Fibroblast of lung (primary cell): Measurements from ENCODE around the gene CDKAL1.

Source experiments
- EZH2 ChIP-seq: IDR thresholded peaks from 2 replicates; pipeline ENCODE4 v1.5.1; 2012; ENCODE audit warnings: low read length, control low read depth, mild to moderate bottlenecking; ENCODE audit errors: missing control alignments
- TF ChIP-seq, protein P1 (sequence below), 2 donors: IDR thresholded peaks in 1 of 2; conservative IDR thresholded peaks in 1 of 2; 1 replicate in 1 of 2; 2 replicates in 1 of 2; pipeline ENCODE4 v1.5.1; 2011 to 2012; ENCODE audit warnings: low read length in 2 of 2, control low read depth in 1 of 2, inconsistent platforms in 1 of 2, low read depth in 1 of 2, mild to moderate bottlenecking in 1 of 2

GRCh38 chr6:21095462-21095861, 561.2 kb downstream of the CDKAL1 start:
- TF ChIP-seq, protein P1, sequence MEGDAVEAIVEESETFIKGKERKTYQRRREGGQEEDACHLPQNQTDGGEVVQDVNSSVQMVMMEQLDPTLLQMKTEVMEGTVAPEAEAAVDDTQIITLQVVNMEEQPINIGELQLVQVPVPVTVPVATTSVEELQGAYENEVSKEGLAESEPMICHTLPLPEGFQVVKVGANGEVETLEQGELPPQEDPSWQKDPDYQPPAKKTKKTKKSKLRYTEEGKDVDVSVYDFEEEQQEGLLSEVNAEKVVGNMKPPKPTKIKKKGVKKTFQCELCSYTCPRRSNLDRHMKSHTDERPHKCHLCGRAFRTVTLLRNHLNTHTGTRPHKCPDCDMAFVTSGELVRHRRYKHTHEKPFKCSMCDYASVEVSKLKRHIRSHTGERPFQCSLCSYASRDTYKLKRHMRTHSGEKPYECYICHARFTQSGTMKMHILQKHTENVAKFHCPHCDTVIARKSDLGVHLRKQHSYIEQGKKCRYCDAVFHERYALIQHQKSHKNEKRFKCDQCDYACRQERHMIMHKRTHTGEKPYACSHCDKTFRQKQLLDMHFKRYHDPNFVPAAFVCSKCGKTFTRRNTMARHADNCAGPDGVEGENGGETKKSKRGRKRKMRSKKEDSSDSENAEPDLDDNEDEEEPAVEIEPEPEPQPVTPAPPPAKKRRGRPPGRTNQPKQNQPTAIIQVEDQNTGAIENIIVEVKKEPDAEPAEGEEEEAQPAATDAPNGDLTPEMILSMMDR (conservative IDR thresholded peaks at IDR 0.05 in 1 of 2, IDR thresholded peaks at IDR 0.05 in 1 of 2; ENCODE audit: low read depth in 1 of 2, low read length in 2 of 2): no peak
- TF ChIP-seq EZH2: no peak
